NB4 (cell line): ENCODE results near the gene PRSS1.

Experiments
- DNase-seq: peaks from one replicate; pipeline ENCODE4 v3.0.0; 2010; ENCODE audit warnings: low read depth
- H3K4me3 ChIP-seq: one replicate; pipeline ENCODE4 v1.5.1; 2011; ENCODE audit warnings: mild to moderate bottlenecking, low read depth, low read length, moderate library complexity
- CTCF ChIP-seq: IDR thresholded peaks from one replicate; pipeline ENCODE4 v1.5.1; 2012; ENCODE audit warnings: low read depth, low read length
- MAX ChIP-seq: IDR thresholded peaks from 2 replicates; pipeline ENCODE4 v1.6.1; 2011; ENCODE audit warnings: low read depth, low read length
- MYC ChIP-seq: IDR thresholded peaks from 2 replicates; pipeline ENCODE4 v1.6.1; 2011; ENCODE audit warnings: low read depth, low read length
- POLR2A ChIP-seq: IDR thresholded peaks from 2 replicates; pipeline ENCODE4 v1.6.1; 2011; ENCODE audit warnings: mild to moderate bottlenecking; ENCODE audit not compliant: insufficient read length; ENCODE audit errors: extremely low read depth

Gene PRSS1

GRCh38 chr7:142718313-142718712 is 31.0 kb upstream of the PRSS1 start:
- DNase-seq = no peak
- no peak overlapping the region for H3K4me3 ChIP-seq
- TF ChIP-seq POLR2A (no peak), MYC (no peak), MAX (no peak), CTCF (no peak)

- no peak for DNase-seq
- TF ChIP-seq POLR2A (no peak), CTCF (no peak), MYC (no peak), MAX (no peak)
- no peak overlapping the region for H3K4me3 ChIP-seq
Measured at GRCh38 chr7:142720172-142720773, 29.0 kb upstream of the PRSS1 start.

GRCh38 chr7:142720986-142721385 is 28.3 kb upstream of the PRSS1 start:
- no peak overlapping the region for H3K4me3 ChIP-seq
- DNase-seq = no peak
- no peak for TF ChIP-seq MYC
- no peak for TF ChIP-seq CTCF
- TF ChIP-seq POLR2A = no peak
- no peak for TF ChIP-seq MAX

- DNase-seq = no peak
- H3K4me3 ChIP-seq = no peak overlapping the region
- TF ChIP-seq CTCF (no peak), POLR2A (no peak), MAX (no peak)
Measured at GRCh38 chr7:142722248-142722794, 27.0 kb upstream of the PRSS1 start.

GRCh38 chr7:142733271-142733670 is 16.0 kb upstream of the PRSS1 start:
- no peak overlapping the region for H3K4me3 ChIP-seq
- TF ChIP-seq CTCF (no peak), MYC (no peak), MAX (no peak), POLR2A (no peak)
- no peak for DNase-seq
